ENCODE results near the gene SLC22A6. TPM values are rescaled to one million over a fixed set of nuclear protein-coding genes. Genes with fewer than 3 reads are reported as not detected.

SLC22A6 gene
- polyA plus RNA-seq, 3 donors from 2014 or later: not detected

DNA sequence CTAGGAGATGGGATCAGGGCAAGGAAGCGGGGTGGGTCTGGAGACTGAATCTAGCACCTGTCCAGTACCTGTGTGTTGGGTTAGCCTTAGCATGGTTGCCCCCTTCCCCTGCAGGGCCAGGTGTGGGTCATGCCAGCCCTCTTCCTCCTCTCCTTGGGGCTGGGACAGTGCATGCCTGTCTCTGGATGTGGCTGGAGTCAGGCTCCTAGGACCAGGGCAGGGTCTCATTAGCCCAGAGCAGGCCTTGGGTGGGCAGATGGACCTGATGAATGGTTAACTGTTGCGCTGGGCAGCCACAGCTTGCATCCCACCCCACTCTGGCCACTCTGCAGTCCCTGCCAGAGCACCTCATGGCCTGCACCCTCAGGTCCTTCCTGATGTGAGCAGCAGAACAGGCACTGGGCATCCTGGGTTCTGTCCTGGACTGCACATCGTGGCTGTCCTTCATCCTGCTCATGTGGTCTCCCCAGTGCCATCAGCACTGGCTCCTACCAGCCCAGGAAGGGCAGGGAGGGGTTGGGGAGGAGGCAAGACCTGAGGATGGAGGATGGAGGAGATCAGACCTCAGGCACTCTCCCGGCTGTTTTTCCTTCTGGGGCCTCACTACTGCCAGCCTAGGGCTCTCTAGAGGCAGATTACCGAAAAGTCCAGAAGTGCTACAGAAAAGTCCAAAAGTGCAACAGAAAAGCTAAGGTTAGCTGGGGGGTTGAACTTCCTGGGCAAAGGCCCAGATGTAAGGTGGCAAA is 50.8 kb downstream of the SLC22A6 start:
- H3K4me3 Mint-ChIP-seq: no peak overlapping the region
- H3K4me1 Mint-ChIP-seq: no peaks in the 10 kb centered on the region
- no peaks in the 10 kb centered on the region for H3K36me3 Mint-ChIP-seq
- no peak overlapping the region for H3K27ac Mint-ChIP-seq
- peaks cover 1 to 15% (median 5%) of the 10 kb centered on the region in 3 donors for H3K27me3 Mint-ChIP-seq (ENCODE audit: low read depth in 3 of 3)
- DNase-seq: no peak
- peaks cover 0 to 1% (median 0%) of the 10 kb centered on the region in 6 donors for H3K9me3 Mint-ChIP-seq

- no peak for DNase-seq
- H3K27me3 Mint-ChIP-seq (ENCODE audit: low read depth in 3 of 3): peaks cover 1 to 17% (median 9%) of the 10 kb centered on the region in 3 donors
- H3K36me3 Mint-ChIP-seq: no peaks in the 10 kb centered on the region
- H3K9me3 Mint-ChIP-seq: peaks cover 0 to 1% (median 0%) of the 10 kb centered on the region in 6 donors
- no peaks in the 10 kb centered on the region for H3K4me1 Mint-ChIP-seq
- no peak overlapping the region for H3K27ac Mint-ChIP-seq
- H3K4me3 Mint-ChIP-seq: no peak overlapping the region
These were observed 51.5 kb downstream of the SLC22A6 start for GRCh38 chr11:62933285-62933684.

GRCh38 chr11:62931499-62932278 is 53.1 kb downstream of the SLC22A6 start:
- Mint-ChIP-seq H3K27ac (no peak overlapping the region), H3K27me3 (ENCODE audit: low read depth in 3 of 3) (peaks cover 6 to 26% (median 8%) of the 10 kb centered on the region in 3 donors)
- DNase-seq: no peak

GRCh38 chr11:62930666-62931065 is 54.1 kb downstream of the SLC22A6 start:
- Mint-ChIP-seq H3K4me3 (no peak overlapping the region), H3K36me3 (no peaks in the 10 kb centered on the region), H3K4me1 (peaks cover 8% of the 10 kb centered on the region in 2 donors), H3K9me3 (no peaks in the 10 kb centered on the region), H3K27ac (no peak overlapping the region), H3K27me3 (ENCODE audit: low read depth in 3 of 3) (peaks cover 7 to 31% (median 11%) of the 10 kb centered on the region in 3 donors)
- DNase-seq: no peak

More at GRCh38 chr11:62931499-62932278, 53.1 kb downstream of the SLC22A6 start:
- H3K4me1 Mint-ChIP-seq: peaks cover 0 to 4% of the 10 kb centered on the region in 2 donors
- no peaks in the 10 kb centered on the region for H3K36me3 Mint-ChIP-seq
- H3K9me3 Mint-ChIP-seq: no peaks in the 10 kb centered on the region
- no peak overlapping the region for H3K4me3 Mint-ChIP-seq

GRCh38 chr11:62930157-62930556 is 54.6 kb downstream of the SLC22A6 start:
- H3K27me3 Mint-ChIP-seq (ENCODE audit: low read depth in 3 of 3): peaks cover 8 to 36% (median 15%) of the 10 kb centered on the region in 3 donors
- no peak overlapping the region for H3K27ac Mint-ChIP-seq
- no peak overlapping the region for H3K4me3 Mint-ChIP-seq
- no peaks in the 10 kb centered on the region for H3K36me3 Mint-ChIP-seq
- no peak for DNase-seq
- H3K9me3 Mint-ChIP-seq: no peaks in the 10 kb centered on the region
- peaks cover 10 to 13% of the 10 kb centered on the region in 2 donors for H3K4me1 Mint-ChIP-seq

- no peaks in the 10 kb centered on the region for H3K36me3 Mint-ChIP-seq
- peaks cover 12 to 46% (median 23%) of the 10 kb centered on the region in 3 donors for H3K27me3 Mint-ChIP-seq (ENCODE audit: low read depth in 3 of 3)
- no peak overlapping the region for H3K27ac Mint-ChIP-seq
- no peak for DNase-seq
- no peak overlapping the region for H3K4me3 Mint-ChIP-seq
- no peaks in the 10 kb centered on the region for H3K9me3 Mint-ChIP-seq
- peaks cover 14 to 23% of the 10 kb centered on the region in 2 donors for H3K4me1 Mint-ChIP-seq
These were observed 56.8 kb downstream of the SLC22A6 start for GRCh38 chr11:62928011-62928410.

- peaks cover 14 to 23% of the 10 kb centered on the region in 2 donors for H3K4me1 Mint-ChIP-seq
- DNase-seq: no peak
- H3K9me3 Mint-ChIP-seq: no peaks in the 10 kb centered on the region
- H3K4me3 Mint-ChIP-seq: no peak overlapping the region
- H3K36me3 Mint-ChIP-seq: no peaks in the 10 kb centered on the region
- no peak overlapping the region for H3K27ac Mint-ChIP-seq
- H3K27me3 Mint-ChIP-seq (ENCODE audit: low read depth in 3 of 3): peaks cover 12 to 51% (median 25%) of the 10 kb centered on the region in 3 donors
These were observed 57.9 kb downstream of the SLC22A6 start for GRCh38 chr11:62926680-62927455.

Other genes starting within 250 kb of the SLC22A6 start
- 10 to 100 TPM in 1 of 3 donors, 1 to 10 TPM in 2; 4.1 to 14.2 (median 5.5) TPM for gene ZBTB3, start 230.8 kb downstream of the SLC22A6 start, polyA plus RNA-seq
- 100 to 1,000 TPM; 397 to 564 (median 472) TPM for gene POLR2G, start 223.4 kb downstream of the SLC22A6 start, polyA plus RNA-seq
- gene TAF6L, start 213.6 kb downstream of the SLC22A6 start, polyA plus RNA-seq: 1 to 10 TPM; 3.8 to 9.6 (median 7.3) TPM
- 100 to 1,000 TPM; 162 to 290 (median 174) TPM for gene TMEM179B, start 197.6 kb downstream of the SLC22A6 start, polyA plus RNA-seq
- 10 to 100 TPM; 47.9 to 69.7 (median 63.2) TPM for gene TMEM223, start 193.0 kb downstream of the SLC22A6 start, polyA plus RNA-seq
- 10 to 100 TPM; 42.9 to 73.3 (median 66.0) TPM for gene NXF1, start 179.5 kb downstream of the SLC22A6 start, polyA plus RNA-seq
- gene STX5, start 152.9 kb downstream of the SLC22A6 start, polyA plus RNA-seq: 10 to 100 TPM; 46.9 to 47.7 (median 47.6) TPM
- gene TEX54, start 152.1 kb downstream of the SLC22A6 start, polyA plus RNA-seq: 1 to 10 TPM in 2 of 3 donors, not detected in 1; 2.0 to 3.1 TPM
- gene WDR74, start 145.4 kb downstream of the SLC22A6 start, polyA plus RNA-seq: 10 to 100 TPM; 28.8 to 39.0 (median 31.9) TPM
- 100 to 1,000 TPM; 134 to 162 (median 156) TPM for gene SLC3A2, start 104.1 kb downstream of the SLC22A6 start, polyA plus RNA-seq
- gene CHRM1, start 63.6 kb downstream of the SLC22A6 start, polyA plus RNA-seq: not detected
- gene SLC22A8, start 30.9 kb upstream of the SLC22A6 start, polyA plus RNA-seq: not detected
- gene SLC22A24, start 159.3 kb upstream of the SLC22A6 start, polyA plus RNA-seq: not detected

Measured in immature natural killer cell (primary cell).